GM12878 (cell line): Measurements from ENCODE around the gene ANKAR. TPM values are rescaled to one million over a fixed set of nuclear protein-coding genes. Genes with fewer than 3 reads are reported as not detected.
"Not testable (repeated sequence)": the region's sequence is repeated elsewhere in the genome, so short reads cannot be mapped to it uniquely, and the experiment has no call there.

ENCODE experiments used
- ATAC-seq: fragments of 200-7000 bp; cut with Tn5 transposase; 3 replicates; pipeline ENCODE4 v1.9.1; 2020; ENCODE audit warnings: mild to moderate bottlenecking, moderate library complexity
- BruUV-seq: library from RNA; stranded (reverse); fragments of 400-500 nt; replicated peaks from 2 replicates; lab custom pipeline; 2021; lab: Mats Ljungman, UMichigan
- CTCF ChIA-PET: fragments of 300-600 bp; sonication (Branson Sonifier 250); formaldehyde crosslinking; extraction: SDS; loops from one replicate; lab custom pipeline; 2021; ENCODE audit warnings: inconsistent platforms; lab: Yijun Ruan, JAX
- POLR2A ChIA-PET: fragments of 350-600 bp; formaldehyde crosslinking; extraction: SDS; loops from one replicate; lab custom pipeline; 2021; ENCODE audit warnings: inconsistent platforms; lab: Charles Lee
- RAD21 ChIA-PET: fragments of 300-600 bp; sonication (Branson Sonifier 250); formaldehyde crosslinking; loops from one replicate; lab custom pipeline; 2023; ENCODE audit warnings: antibody characterized with exemption; ENCODE audit not compliant: unreplicated experiment; lab: Charles Lee
- SMC1A ChIA-PET: fragments of 300-600 bp; sonication (Branson Sonifier 250); formaldehyde crosslinking; loops from one replicate; lab custom pipeline; 2023; ENCODE audit not compliant: unreplicated experiment, uncharacterized antibody; lab: Charles Lee
- DNase-seq: peaks from one replicate; pipeline ENCODE4 v3.0.0-alpha.2; 2011; ENCODE audit warnings: low read depth, low spot score
- FAIRE-seq: peaks from 3 replicates; lab custom pipeline; 2011; peaks lifted over from hg19 to GRCh38; lab: Jason Lieb, UNC
- H2AFZ ChIP-seq: 2 replicates; pipeline ENCODE4 v1.6.0; 2011; ENCODE audit warnings: low read depth, low read length, control low read depth; ENCODE audit not compliant: control insufficient read depth
- H3K27ac ChIP-seq: 2 replicates; pipeline ENCODE4 v1.5.1; 2011; ENCODE audit warnings: control low read depth; ENCODE audit not compliant: control insufficient read depth, insufficient read depth
- H3K27me3 ChIP-seq, 2 experiments: replicated peaks in 1 of 2; 2 replicates each; pipeline versions ENCODE4 v1.6.0 to v1.6.1; 2011; ENCODE audit warnings: low read length in 1 of 2; ENCODE audit not compliant: control insufficient read depth in 2 of 2, insufficient read depth in 2 of 2
- H3K36me3 ChIP-seq, 2 experiments: 2 replicates each; pipeline ENCODE4 v1.5.1; 2011; ENCODE audit warnings: low read length in 1 of 2; ENCODE audit not compliant: control insufficient read depth in 2 of 2, insufficient read depth in 2 of 2
- H3K4me1 ChIP-seq: 2 replicates; pipeline ENCODE4 v1.6.1; 2011; ENCODE audit warnings: mild to moderate bottlenecking, low read length, moderate library complexity, mixed read lengths; ENCODE audit not compliant: control insufficient read depth, insufficient read depth
- H3K4me2 ChIP-seq: 2 replicates; pipeline ENCODE4 v1.6.0; 2011; ENCODE audit warnings: control low read depth; ENCODE audit not compliant: control insufficient read depth, insufficient read depth
- H3K4me3 ChIP-seq: fragments of 200-600 bp; sonication (generic); 2 replicates; pipeline ENCODE4 v1.5.1; 2016
- H3K79me2 ChIP-seq: 2 replicates; pipeline ENCODE4 v1.6.0; 2011; ENCODE audit warnings: low read length; ENCODE audit not compliant: control insufficient read depth, insufficient read depth
- H3K9ac ChIP-seq: 2 replicates; pipeline ENCODE4 v1.8.0; 2011; ENCODE audit warnings: low read length, control low read depth, mixed read lengths; ENCODE audit not compliant: control insufficient read depth, insufficient read depth
- H3K9me3 ChIP-seq: replicated peaks from 3 replicates; pipeline ENCODE4 v1.5.1; 2011; ENCODE audit warnings: mild to moderate bottlenecking, low read length; ENCODE audit not compliant: control insufficient read depth, insufficient read depth
- H4K20me1 ChIP-seq: 2 replicates; pipeline ENCODE4 v1.6.0; 2011; ENCODE audit not compliant: control insufficient read depth, insufficient read depth
- E2F4 ChIP-seq: IDR thresholded peaks from 2 replicates; pipeline ENCODE4 v1.6.1; 2012; ENCODE audit warnings: low read depth, low read length, improper control_type of control experiment
- ESRRA ChIP-seq: IDR thresholded peaks from 2 replicates; pipeline ENCODE4 v1.6.1; 2012; ENCODE audit warnings: mild to moderate bottlenecking, low read length, improper control_type of control experiment
- HDAC6 ChIP-seq: fragments of 200-600 bp; sonication (generic); IDR thresholded peaks from one replicate; pipeline ENCODE4 v1.8.0; 2017; ENCODE audit warnings: antibody characterized with exemption; ENCODE audit not compliant: unreplicated experiment
- MAX ChIP-seq: IDR thresholded peaks from 2 replicates; pipeline ENCODE4 v1.6.1; 2012; ENCODE audit warnings: low read depth, low read length, improper control_type of control experiment
- MEF2A ChIP-seq: IDR thresholded peaks from 2 replicates; pipeline ENCODE4 v1.6.1; 2011; ENCODE audit warnings: low read depth, mild to moderate bottlenecking, low read length, moderate library complexity; ENCODE audit not compliant: insufficient read depth
- MTA3 ChIP-seq: IDR thresholded peaks from 2 replicates; pipeline ENCODE4 v1.6.1; 2012; ENCODE audit warnings: low read length, inconsistent platforms, borderline replicate concordance
- MXI1 ChIP-seq: fragments of 150-350 bp; IDR thresholded peaks from 2 replicates; pipeline ENCODE4 v1.6.1; 2011; ENCODE audit warnings: low read depth, mild to moderate bottlenecking, inconsistent platforms, low read length, improper control_type of control experiment
- POLR2AphosphoS5 ChIP-seq: IDR thresholded peaks from 2 replicates; pipeline ENCODE4 v1.6.1; 2011; ENCODE audit warnings: mild to moderate bottlenecking, low read length, inconsistent platforms
- RAD51 ChIP-seq: fragments of 450-650 bp; IDR thresholded peaks from 2 replicates; pipeline ENCODE4 v1.6.1; 2016; ENCODE audit warnings: moderate library complexity, mild to moderate bottlenecking, inconsistent platforms
- RUNX3 ChIP-seq: IDR thresholded peaks from 2 replicates; pipeline ENCODE4 v1.6.1; 2012; ENCODE audit warnings: low read length, inconsistent platforms
- SIX5 ChIP-seq: IDR thresholded peaks from 2 replicates; pipeline ENCODE4 v1.6.1; 2011; ENCODE audit warnings: mild to moderate bottlenecking, low read depth, low read length, moderate library complexity; ENCODE audit not compliant: severe bottlenecking
- SMAD1 ChIP-seq: fragments of 450-650 bp; IDR thresholded peaks from 2 replicates; pipeline ENCODE4 v1.6.1; 2018; ENCODE audit warnings: mild to moderate bottlenecking, low read depth; ENCODE audit not compliant: partially characterized antibody
- TCF7 ChIP-seq: IDR thresholded peaks from 2 replicates; pipeline ENCODE4 v1.6.1; 2014; ENCODE audit warnings: antibody characterized with exemption, borderline replicate concordance
- WGBS: methylation state at CpG from one replicate; pipeline ENCODE4 v1.1.6; 2016; ENCODE audit warnings: low lambda C conversion rate; ENCODE audit not compliant: insufficient replicate concordance, insufficient coverage; ENCODE audit errors: missing lambda C conversion rate; 5-methylcytosine and 5-hydroxymethylcytosine counted together
- in situ Hi-C: fragments of 300-500 bp; cut with MboI; formaldehyde crosslinking; loops from 9 replicates; pipeline ENCODE4 v1.14.3; 2018; ENCODE audit warnings: mixed read lengths
- intact Hi-C: fragments of 100-400 bp; cut with micrococcal nuclease; formaldehyde crosslinking; loops from one replicate; pipeline ENCODE4 v1.14.2; 2022; ENCODE audit not compliant: unreplicated experiment
- polyA plus RNA-seq, 11 experiments: library from polyadenylated mRNA; depleted of rRNA in 4 of 11; unstranded in 6 of 11; stranded (reverse) in 5 of 11; fragments of >200 nt; fragmentation: Nextera tagmentation in 4 of 11; fragmentation: Illumina TruSeq in 1 of 11; extraction: Ambion mirVana in 4 of 11; extraction: Trizol in 1 of 11; gene quantifications; 1 replicate in 1 of 11; 2 replicates in 10 of 11; pipeline versions ENCODE4 v1.2.1 to v1.2.3, GENCODE V29; 2011 to 2016; ENCODE audit warnings: inconsistent platforms in 2 of 11, missing spikeins in 2 of 11, low read depth in 1 of 11
- total RNA-seq, 4 experiments: library from RNA; depleted of rRNA in 3 of 4; stranded (reverse); fragments of >200 nt in 3 of 4; fragmentation: Illumina TruSeq in 1 of 4; extraction: Trizol in 1 of 4; gene quantifications; 2 replicates each; pipeline versions ENCODE4 v1.2.1 to v1.2.3, GENCODE V29; 2013 to 2021
- TF ChIP-seq, protein P1 (sequence below): fragments of 450-650 bp; IDR thresholded peaks from 2 replicates; pipeline ENCODE4 v1.6.1; 2017; ENCODE audit warnings: borderline replicate concordance

The ANKAR gene
- total and polyA plus RNA-seq, 10 of the 15 experiments (the other 5 are each of a cell fraction or from before 2014, with no cell fraction given) = 1.3 to 4.2 (median 2.7) TPM

DNA sequence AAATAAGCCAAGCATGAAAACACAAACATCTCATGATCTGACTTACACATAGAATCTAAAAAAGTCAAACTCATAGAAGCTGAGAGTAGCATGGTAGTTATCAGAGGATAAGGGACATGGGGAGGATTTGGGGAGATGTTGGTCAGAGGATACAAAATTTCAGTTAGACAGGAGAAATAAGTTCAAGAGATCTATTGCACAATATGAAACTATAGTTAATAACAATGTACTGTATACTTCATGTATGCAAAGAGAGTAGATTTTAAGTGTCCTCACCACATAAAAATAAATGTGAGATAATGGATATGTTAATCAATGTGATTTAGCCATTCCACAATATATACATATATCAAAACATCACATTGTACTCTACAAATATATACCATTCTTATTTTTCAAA is 23.2 kb upstream of the ANKAR start:
- Histone ChIP-seq H3K27ac (no peak overlapping the region), H3K4me1 (no peaks in the 10 kb centered on the region), H3K4me3 (no peak overlapping the region), H2AFZ (no peak overlapping the region), H3K36me3 (no peaks in the 10 kb centered on the region), H4K20me1 (no peaks in the 10 kb centered on the region), H3K27me3 (no peaks in the 10 kb centered on the region), H3K79me2 (no peaks in the 10 kb centered on the region), H3K4me2 (no peak overlapping the region), H3K9ac (no peak overlapping the region), H3K9me3 (no peaks in the 10 kb centered on the region; the same call in 2 of the 3 replicates)
- TF ChIP-seq MAX (no peak), TCF7 (no peak), SMAD1 (no peak), MTA3 (no peak), HDAC6 (no peak), POLR2AphosphoS5 (no peak), SIX5 (no peak), RUNX3 (no peak), E2F4 (no peak), MXI1 (no peak), MEF2A (no peak), RAD51 (no peak), ESRRA (no peak)
- TF ChIP-seq, protein P1, sequence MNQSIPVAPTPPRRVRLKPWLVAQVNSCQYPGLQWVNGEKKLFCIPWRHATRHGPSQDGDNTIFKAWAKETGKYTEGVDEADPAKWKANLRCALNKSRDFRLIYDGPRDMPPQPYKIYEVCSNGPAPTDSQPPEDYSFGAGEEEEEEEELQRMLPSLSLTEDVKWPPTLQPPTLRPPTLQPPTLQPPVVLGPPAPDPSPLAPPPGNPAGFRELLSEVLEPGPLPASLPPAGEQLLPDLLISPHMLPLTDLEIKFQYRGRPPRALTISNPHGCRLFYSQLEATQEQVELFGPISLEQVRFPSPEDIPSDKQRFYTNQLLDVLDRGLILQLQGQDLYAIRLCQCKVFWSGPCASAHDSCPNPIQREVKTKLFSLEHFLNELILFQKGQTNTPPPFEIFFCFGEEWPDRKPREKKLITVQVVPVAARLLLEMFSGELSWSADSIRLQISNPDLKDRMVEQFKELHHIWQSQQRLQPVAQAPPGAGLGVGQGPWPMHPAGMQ = no peak
- POLR2A ChIA-PET = no interaction called here
- CTCF ChIA-PET = interaction anchor here (1.2 to 2.5 kb wide), 2 partner anchors 9 to 45 kb away, joined by 3 to 17 read pairs; partner anchors contain the start of gene ASNSD1
- FAIRE-seq (no peak), ATAC-seq (no peak), DNase-seq (no peak)
- RAD21 ChIA-PET = interaction anchor here (1.6 kb wide), 1 partner anchor 185 kb away, joined by 3 read pairs; no protein-coding TSS in a partner anchor
- SMC1A ChIA-PET = interaction anchor here (1.3 to 2.0 kb wide), 3 partner anchors 8 to 22 kb away, joined by 4 to 9 read pairs (median 4); no protein-coding TSS in a partner anchor
- BruUV-seq = no TSS peak
- intact Hi-C loops = no loop called here
- in situ Hi-C loops = no loop called here

DNA sequence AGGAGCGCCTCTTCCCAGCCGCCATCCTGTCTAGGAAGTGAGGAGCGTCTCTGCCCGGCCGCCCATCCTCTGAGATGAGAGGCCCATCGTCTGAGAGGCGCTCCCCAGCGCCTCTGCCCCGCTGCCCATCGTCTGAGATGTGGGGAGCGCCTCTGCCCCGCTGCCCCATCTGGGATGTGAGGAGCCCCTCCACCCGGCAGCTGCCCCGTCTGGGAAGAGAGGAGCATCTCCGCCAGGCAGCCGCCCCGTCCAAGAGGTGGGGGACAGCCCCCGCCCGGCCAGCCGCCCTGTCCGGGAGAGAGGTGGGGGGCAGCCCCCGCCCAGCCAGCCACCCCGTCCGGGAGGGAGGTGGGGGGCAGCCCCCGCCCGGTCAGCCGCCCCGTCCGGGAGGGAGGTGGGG is 21.0 kb upstream of the ANKAR start:
- FAIRE-seq, H3K27ac ChIP-seq, H2AFZ ChIP-seq, H3K27me3 ChIP-seq, H4K20me1 ChIP-seq, BruUV-seq, H3K4me3 ChIP-seq, H3K36me3 ChIP-seq, H3K4me1 ChIP-seq, DNase-seq, POLR2A ChIA-PET, H3K9ac ChIP-seq, in situ Hi-C loops, RAD21 ChIA-PET, H3K9me3 ChIP-seq, CTCF ChIA-PET, H3K79me2 ChIP-seq, H3K4me2 ChIP-seq, ATAC-seq, intact Hi-C loops, SMC1A ChIA-PET: not testable (repeated sequence)
- WGBS = 89% methylated on average over 10 of the region's 29 CpGs
